Lower lobe of right lung (tissue), 2 donors: Measurements from ENCODE around the gene PODXL2. TPM values are rescaled to one million over a fixed set of nuclear protein-coding genes. Genes with fewer than 3 reads are reported as not detected.

ENCODE experiments used
- ATAC-seq, 2 donors: fragments of 200-7000 bp; cut with Tn5 transposase; one replicate each; pipeline ENCODE4 v1.9.1; 2020 to 2022; ENCODE audit warnings: mild to moderate bottlenecking in 2 of 2, moderate library complexity in 2 of 2
- DNase-seq: peaks from one replicate; pipeline ENCODE4 v3.0.0-alpha.2; 2020
- H3K27ac ChIP-seq: fragments of 200-600 bp; one replicate; pipeline ENCODE4 v1.8.0; 2022
- H3K27me3 ChIP-seq: fragments of 200-600 bp; one replicate; pipeline ENCODE4 v1.8.0; 2022; ENCODE audit warnings: low read depth
- H3K36me3 ChIP-seq: fragments of 200-600 bp; one replicate; pipeline ENCODE4 v1.8.0; 2022; ENCODE audit warnings: mild to moderate bottlenecking
- H3K4me1 ChIP-seq: fragments of 200-600 bp; one replicate; pipeline ENCODE4 v1.8.0; 2022
- H3K4me3 ChIP-seq: fragments of 200-600 bp; one replicate; pipeline ENCODE4 v1.8.0; 2022; ENCODE audit warnings: mild to moderate bottlenecking
- H3K9me3 ChIP-seq: fragments of 200-600 bp; one replicate; pipeline ENCODE4 v1.8.0; 2022
- intact Hi-C: fragments of 100-400 bp; cut with DNase I; formaldehyde crosslinking; loops from one replicate; pipeline ENCODE4 v1.11.0; 2022
- total RNA-seq: library from RNA; stranded (reverse); fragmentation: NEBNext Ultra II Directional; extraction: Animal tissue kit (Norgen Biotek cat#: 25700); gene quantifications from one replicate; pipeline ENCODE4 v1.2.1, GENCODE V29; 2021
- TF ChIP-seq, protein P1 (sequence below): fragments of 200-600 bp; IDR thresholded peaks from one replicate; pipeline ENCODE4 v1.8.0; 2022; ENCODE audit warnings: antibody characterized with exemption, mild to moderate bottlenecking
- donor health status: DM: no; HTN: yes; CAD: no; lungs with severe emphysema.

Gene PODXL2
- total RNA-seq, 1 donor from 2014 or later, result 2.2 TPM

DNA sequence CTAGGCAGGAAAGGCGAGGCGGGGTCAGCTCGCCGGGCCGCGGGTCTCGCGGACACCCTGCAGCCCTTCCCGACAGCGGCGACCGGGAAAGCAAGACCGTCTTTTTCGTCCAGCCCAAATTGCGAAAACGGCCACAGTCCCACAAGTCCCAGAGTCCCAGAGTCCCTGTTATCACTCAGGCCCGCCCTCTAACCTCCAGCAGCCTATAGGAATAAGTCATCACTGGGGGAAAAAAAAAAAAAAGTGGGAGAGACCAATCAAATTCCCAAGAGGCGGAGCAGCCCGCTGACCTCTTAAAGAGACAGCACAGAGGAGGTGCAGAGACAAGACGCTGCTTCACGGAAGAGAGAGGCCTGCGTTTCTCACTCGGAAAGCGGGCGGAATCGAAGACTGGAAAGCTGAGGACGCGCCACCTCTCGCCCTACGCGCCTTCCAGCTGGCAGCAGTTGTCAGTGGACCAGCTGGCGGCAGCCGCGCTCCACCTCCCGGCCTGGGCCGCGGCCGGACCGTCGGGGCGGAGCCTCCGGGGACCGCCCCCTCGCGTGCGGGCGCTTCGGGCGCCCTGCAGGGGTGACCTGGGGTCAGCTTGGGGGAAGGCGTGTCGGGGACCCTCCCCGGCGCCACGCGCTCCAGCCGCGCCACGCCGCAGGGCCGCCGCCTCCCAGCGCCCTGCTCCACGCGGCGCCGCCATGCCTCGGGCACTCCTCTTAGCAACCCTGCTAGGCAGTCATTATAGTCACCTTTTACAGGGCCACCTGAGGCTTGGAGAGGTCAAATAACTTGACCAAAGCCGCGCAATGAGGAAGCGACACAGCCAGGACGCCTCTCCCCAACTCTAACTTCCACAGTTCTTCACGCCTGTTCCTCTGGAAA is 38.2 kb upstream of the PODXL2 start, which contains the start of gene TPRA1:
Gene TPRA1 (minus strand): TSS at position 141 of the 873 bp plus-strand sequence. CDS start 10,587 bp downstream, outside the sequence.
- Histone ChIP-seq H3K9me3 (no peaks in the 10 kb centered on the region), H3K27me3 (no peaks in the 10 kb centered on the region), H3K27ac (peak within 1 kb of the TSS; percentile 92), H3K4me3 (peak within 1 kb of the TSS; percentile 73), H3K4me1 (peaks cover 39% of the 10 kb centered on the region), H3K36me3 (no peaks in the 10 kb centered on the region)
- intact Hi-C loops, result no loop called here
- TF ChIP-seq, protein P1, sequence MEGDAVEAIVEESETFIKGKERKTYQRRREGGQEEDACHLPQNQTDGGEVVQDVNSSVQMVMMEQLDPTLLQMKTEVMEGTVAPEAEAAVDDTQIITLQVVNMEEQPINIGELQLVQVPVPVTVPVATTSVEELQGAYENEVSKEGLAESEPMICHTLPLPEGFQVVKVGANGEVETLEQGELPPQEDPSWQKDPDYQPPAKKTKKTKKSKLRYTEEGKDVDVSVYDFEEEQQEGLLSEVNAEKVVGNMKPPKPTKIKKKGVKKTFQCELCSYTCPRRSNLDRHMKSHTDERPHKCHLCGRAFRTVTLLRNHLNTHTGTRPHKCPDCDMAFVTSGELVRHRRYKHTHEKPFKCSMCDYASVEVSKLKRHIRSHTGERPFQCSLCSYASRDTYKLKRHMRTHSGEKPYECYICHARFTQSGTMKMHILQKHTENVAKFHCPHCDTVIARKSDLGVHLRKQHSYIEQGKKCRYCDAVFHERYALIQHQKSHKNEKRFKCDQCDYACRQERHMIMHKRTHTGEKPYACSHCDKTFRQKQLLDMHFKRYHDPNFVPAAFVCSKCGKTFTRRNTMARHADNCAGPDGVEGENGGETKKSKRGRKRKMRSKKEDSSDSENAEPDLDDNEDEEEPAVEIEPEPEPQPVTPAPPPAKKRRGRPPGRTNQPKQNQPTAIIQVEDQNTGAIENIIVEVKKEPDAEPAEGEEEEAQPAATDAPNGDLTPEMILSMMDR, result no peak
- DNase-seq (peak; percentile 93), ATAC-seq (peak; percentile 93 to 95)

DNA sequence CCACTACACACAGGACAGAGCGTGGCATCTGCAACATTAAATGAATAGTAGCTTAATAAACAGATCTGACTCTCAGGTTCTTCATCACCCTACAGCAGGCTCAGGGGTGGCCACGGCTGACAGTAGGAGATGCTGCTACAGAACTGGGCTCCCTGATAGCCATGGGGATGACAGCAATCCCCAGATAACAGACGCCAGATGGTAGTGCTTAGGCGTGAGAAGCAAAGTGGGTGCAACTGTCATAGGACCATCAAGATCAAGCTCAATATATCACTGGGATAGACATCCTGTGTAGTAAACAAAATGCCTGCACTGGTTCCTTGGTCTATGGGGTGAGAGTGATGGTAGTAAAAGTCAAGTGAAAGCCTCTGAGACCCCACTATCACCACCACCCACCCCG is 35.8 kb upstream of the PODXL2 start:
- intact Hi-C loops, result no loop called here
- H3K27ac ChIP-seq, result no peak overlapping the region

DNA sequence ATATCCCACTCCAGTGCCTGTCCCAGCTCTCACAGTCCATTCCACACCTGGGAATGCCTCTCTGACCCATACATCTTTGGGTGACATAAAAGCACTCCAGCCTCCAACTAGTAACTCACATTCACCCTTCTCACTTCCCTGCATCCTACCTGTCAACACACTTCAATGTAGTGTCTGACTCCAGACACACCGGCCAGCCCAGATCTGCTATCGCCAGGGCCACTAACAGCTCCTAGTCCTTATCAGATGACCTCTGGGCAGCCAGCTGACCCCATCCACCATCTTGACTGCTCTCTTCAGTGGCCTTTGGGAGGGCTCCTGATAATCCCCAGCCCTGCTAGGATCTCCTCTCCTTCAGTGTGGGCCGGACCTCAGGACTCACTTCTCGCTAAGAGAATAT is 33.7 kb upstream of the PODXL2 start:
- TF ChIP-seq, protein P1, result no peak
- no peaks in the 10 kb centered on the region for H3K9me3 ChIP-seq

More for the DNA sequence above, 35.8 kb upstream of the PODXL2 start:
- H3K4me1 ChIP-seq, result peaks cover 29% of the 10 kb centered on the region
- no peak for DNase-seq
- ATAC-seq, result no peak
- no peaks in the 10 kb centered on the region for H3K9me3 ChIP-seq
- no peak overlapping the region for H3K4me3 ChIP-seq
- TF ChIP-seq, protein P1, result no peak
- H3K36me3 ChIP-seq, result no peaks in the 10 kb centered on the region
- H3K27me3 ChIP-seq, result no peaks in the 10 kb centered on the region

GRCh38 chr3:127597020-127597771 is 31.8 kb upstream of the PODXL2 start:
- TF ChIP-seq, protein P1, result no peak
- intact Hi-C loops, result no loop called here

More for the DNA sequence above, 33.7 kb upstream of the PODXL2 start:
- Histone ChIP-seq H3K4me1 (peaks cover 23% of the 10 kb centered on the region), H3K36me3 (no peaks in the 10 kb centered on the region), H3K27me3 (no peaks in the 10 kb centered on the region), H3K27ac (no peak overlapping the region), H3K4me3 (no peak overlapping the region)
- DNase-seq (no peak), ATAC-seq (no peak)
- intact Hi-C loops, result no loop called here

GRCh38 chr3:127598841-127599570 is 30.0 kb upstream of the PODXL2 start:
- ATAC-seq, result no peak
- peaks cover 13% of the 10 kb centered on the region for H3K4me1 ChIP-seq
- intact Hi-C loops, result no loop called here
- peak overlapping the region; percentile 69 for H3K27ac ChIP-seq
- no peaks in the 10 kb centered on the region for H3K9me3 ChIP-seq
- H3K27me3 ChIP-seq, result no peaks in the 10 kb centered on the region
- TF ChIP-seq, protein P1, result no peak
- no peak for DNase-seq
- peak overlapping the region; percentile 79 for H3K4me3 ChIP-seq
- no peaks in the 10 kb centered on the region for H3K36me3 ChIP-seq

More at GRCh38 chr3:127597020-127597771, 31.8 kb upstream of the PODXL2 start:
- Histone ChIP-seq H3K4me1 (peaks cover 13% of the 10 kb centered on the region), H3K9me3 (no peaks in the 10 kb centered on the region), H3K36me3 (no peaks in the 10 kb centered on the region), H3K27me3 (no peaks in the 10 kb centered on the region), H3K27ac (no peak overlapping the region), H3K4me3 (peak overlapping the region; percentile 79)
- DNase-seq, result no peak
- ATAC-seq, result no peak
